ENCODE results near the gene CYP24A1. TPM values are rescaled to one million over a fixed set of nuclear protein-coding genes. Genes with fewer than 3 reads are reported as not detected.

The CYP24A1 gene
- total and polyA plus RNA-seq, 2 of the 8 experiments (the other 6 are each of a cell fraction or from before 2014, with no cell fraction given): not detected

GRCh38 chr20:54107181-54107580 lies 66.6 kb downstream of the CYP24A1 start:
- ChIA-PET POLR2A (ENCODE audit: partially characterized antibody) (no interaction called here), CTCF (ENCODE audit: partially characterized antibody) (interaction anchor here (1.0 to 19.2 kb wide), 6 partner anchors 9 to 561 kb away, joined by 3 to 591 read pairs (median 4); partner anchors contain the start of gene PFDN4)
- Histone ChIP-seq H4K20me1 (replicated peaks in 1 of 2; ENCODE audit: control insufficient read depth in 1 of 2, insufficient read depth in 2 of 2, low read length in 2 of 2) (no peaks in the 10 kb centered on the region), H3K4me2 (ENCODE audit: insufficient read depth in 1 of 2, low read depth in 2 of 2, low read length in 2 of 2) (no peak overlapping the region), H3K4me3 (ENCODE audit: extremely low read depth in 1 of 4, insufficient read depth in 2 of 4, low read depth in 3 of 4, low read length in 4 of 4) (no peak overlapping the region), H2BK5ac (ENCODE audit: low read depth, low read length) (no peak overlapping the region), H3K18ac (ENCODE audit: extremely low read depth, low read length) (no peak overlapping the region), H3K4me1 (replicated peaks in 1 of 4; ENCODE audit: control insufficient read depth in 3 of 4, insufficient read depth in 4 of 4, low read length in 3 of 4) (no peaks in the 10 kb centered on the region), H4K91ac (replicated peaks; ENCODE audit: insufficient read length, low read length) (no peak overlapping the region), H4K8ac (ENCODE audit: extremely low read depth, insufficient read depth, low read length) (no peak overlapping the region), H4K5ac (ENCODE audit: insufficient read length, low read depth, low read length) (no peak overlapping the region), H2BK120ac (replicated peaks; ENCODE audit: low read depth, low read length) (no peak overlapping the region), H2AK5ac (ENCODE audit: low read depth, low read length) (no peak overlapping the region), H2BK12ac (ENCODE audit: low read depth, low read length) (no peak overlapping the region), H3K27me3 (replicated peaks in 1 of 4; ENCODE audit: control insufficient read depth in 3 of 4, extremely low read depth in 1 of 4, insufficient read depth in 3 of 4, low read length in 3 of 4) (peaks cover 0 to 1% (median 0%) of the 10 kb centered on the region in 4 experiments; a peak in 1 of 7 replicates), H3K36me3 (ENCODE audit: control insufficient read depth in 2 of 4, insufficient read depth in 4 of 4, low read length in 3 of 4) (no peaks in the 10 kb centered on the region), H3K9ac (replicated peaks in 1 of 4; ENCODE audit: extremely low read depth in 1 of 4, low read depth in 3 of 4, low read length in 3 of 4) (no peak overlapping the region), H3K23ac (ENCODE audit: insufficient read length) (no peak overlapping the region), H3K4ac (replicated peaks; ENCODE audit: insufficient read length, low read depth, low read length) (no peak overlapping the region), H2BK15ac (ENCODE audit: low read length) (no peak overlapping the region), H3K27ac (ENCODE audit: low read depth, low read length) (no peak overlapping the region), H3K79me2 (ENCODE audit: control insufficient read depth in 1 of 2, insufficient read depth in 2 of 2, low read length in 2 of 2) (no peaks in the 10 kb centered on the region), H3K56ac (replicated peaks; ENCODE audit: insufficient read length, low read depth, low read length) (no peak overlapping the region), H2BK20ac (ENCODE audit: low read length) (no peak overlapping the region), H3K9me3 (ENCODE audit: insufficient read depth in 2 of 2, low read depth in 1 of 2, low read length in 1 of 2) (no peaks in the 10 kb centered on the region), H3K14ac (ENCODE audit: insufficient read length) (no peak overlapping the region), H3K79me1 (ENCODE audit: low read depth, low read length) (no peaks in the 10 kb centered on the region), H2AFZ (ENCODE audit: low read length) (no peak overlapping the region), H3K23me2 (ENCODE audit: low read depth, low read length) (no peaks in the 10 kb centered on the region; the same call in 1 of the 2 replicates)
- FAIRE-seq (no peak), DNase-seq (ENCODE audit: low read depth in 1 of 2, low spot score in 2 of 2) (no peak)
- TF ChIP-seq POU5F1 (IDR thresholded peaks at IDR 0.05; ENCODE audit: low read depth, low read length) (no peak), MAFK (IDR thresholded peaks at IDR 0.05; ENCODE audit: low read depth, low read length) (no peak), CREB1 (IDR thresholded peaks at IDR 0.05) (no peak), HDAC6 (IDR thresholded peaks at IDR 0.05; ENCODE audit: low read depth, low read length) (no peak), RXRA (IDR thresholded peaks at IDR 0.05; ENCODE audit: insufficient read depth, low read depth, low read length) (no peak), JUND (IDR thresholded peaks at IDR 0.05; ENCODE audit: low read length) (no peak), SIN3A (conservative IDR thresholded peaks at IDR 0.05 in 1 of 2, IDR thresholded peaks at IDR 0.05 in 1 of 2; ENCODE audit: low read depth in 1 of 2, low read length in 2 of 2) (no peak), SUZ12 (IDR thresholded peaks at IDR 0.05; ENCODE audit: low read length) (no peak), RBBP5 (IDR thresholded peaks at IDR 0.05; ENCODE audit: borderline replicate concordance, low read depth, low read length) (no peak), CTBP2 (IDR thresholded peaks at IDR 0.05; ENCODE audit: borderline replicate concordance, insufficient read depth, insufficient read length, low read length) (no peak), RNF2 (IDR thresholded peaks at IDR 0.05; ENCODE audit: borderline replicate concordance, low read depth, low read length, missing control alignments, poor library complexity, severe bottlenecking) (no peak), ASH2L (IDR thresholded peaks at IDR 0.05; ENCODE audit: low read length) (no peak), NANOG (IDR thresholded peaks at IDR 0.05; ENCODE audit: insufficient read depth, low read depth, low read length, poor library complexity, severe bottlenecking) (no peak), TBP (IDR thresholded peaks at IDR 0.05; ENCODE audit: low read depth, low read length) (no peak)
- WGBS, 2 experiments (ENCODE audit: extremely low coverage in 1 of 2, insufficient coverage in 1 of 2, insufficient read length in 1 of 2, insufficient replicate concordance in 2 of 2, low coverage in 1 of 2, low lambda C conversion rate in 2 of 2, missing lambda C conversion rate in 1 of 2): 77% methylated on average over 2 of the region's 2 CpGs; no CpG with 5 or more reads in 1 of the 2 experiments
